Measurements from ENCODE around the gene SFXN2.
A peak's percentile ranks its signal among the peaks of the same experiment; 100 is the strongest.
"Not testable (repeated sequence)": the region's sequence is repeated elsewhere in the genome, so short reads cannot be mapped to it uniquely, and the experiment has no call there.

Gene SFXN2

GRCh38 chr10:102681696-102682095 is 32.7 kb upstream of the SFXN2 start:
- DNase-seq = no peak

- no peak for DNase-seq
These were observed 32.0 kb upstream of the SFXN2 start for GRCh38 chr10:102682416-102682815.

- DNase-seq = no peak
These were observed 31.5 kb upstream of the SFXN2 start for GRCh38 chr10:102682981-102683380.

- DNase-seq = no peak
These were observed 30.7 kb upstream of the SFXN2 start for GRCh38 chr10:102683736-102684135.

- DNase-seq = no peak
These were observed 23.0 kb upstream of the SFXN2 start for GRCh38 chr10:102691285-102692066.

- DNase-seq = not testable (repeated sequence)
These were observed 19.0 kb upstream of the SFXN2 start for GRCh38 chr10:102695401-102695800.

GRCh38 chr10:102696736-102697135 is 17.7 kb upstream of the SFXN2 start:
- DNase-seq = no peak

- DNase-seq = no peak
These were observed 15.5 kb upstream of the SFXN2 start for GRCh38 chr10:102698894-102699293.

GRCh38 chr10:102701272-102701671 is 13.2 kb upstream of the SFXN2 start:
- DNase-seq = no peak

- no peak for DNase-seq
These were observed 12.6 kb upstream of the SFXN2 start for GRCh38 chr10:102701796-102702195.

GRCh38 chr10:102702742-102703141 is 11.7 kb upstream of the SFXN2 start:
- no peak for DNase-seq

- DNase-seq = no peak
These were observed 9.5 kb upstream of the SFXN2 start for GRCh38 chr10:102704915-102705314.

- no peak for DNase-seq
These were observed 8.9 kb upstream of the SFXN2 start for GRCh38 chr10:102705531-102705930.

GRCh38 chr10:102710609-102711008 is 3.8 kb upstream of the SFXN2 start:
- no peak for DNase-seq

GRCh38 chr10:102712089-102712488 is 2.3 kb upstream of the SFXN2 start:
- no peak for DNase-seq

GRCh38 chr10:102712843-102713538 is 1.4 kb upstream of the SFXN2 start:
- no peak for DNase-seq

GRCh38 chr10:102713539-102713813 is 960 bp upstream of the SFXN2 start:
- no peak for DNase-seq

GRCh38 chr10:102713814-102714620 is 419 bp upstream of the SFXN2 start, which contains the start of gene ARL3:
TSS of gene ARL3 (minus strand) at chr10:102714397. CDS start at chr10:102714275, 122 bp downstream.
- DNase-seq = peak; percentile 98

GRCh38 chr10:102715880-102716279 is 1.4 kb downstream of the SFXN2 start:
- no peak for DNase-seq

- not testable (repeated sequence) for DNase-seq
These were observed 2.6 kb downstream of the SFXN2 start for GRCh38 chr10:102716900-102717565.

GRCh38 chr10:102718220-102718619 is 3.8 kb downstream of the SFXN2 start:
- no peak for DNase-seq

- no peak for DNase-seq
These were observed 5.9 kb downstream of the SFXN2 start for GRCh38 chr10:102720337-102720736.

- DNase-seq = no peak
These were observed 6.4 kb downstream of the SFXN2 start for GRCh38 chr10:102720775-102721301.

Measured in activated naive CD4-positive, alpha-beta T cell treated with Interleukin-2 at 50 U/mL for 16 hours (primary cell).